Heart left ventricle (tissue), 16 donors: Measurements from ENCODE around the gene TROAP. TPM values are rescaled to one million over a fixed set of nuclear protein-coding genes. Genes with fewer than 3 reads are reported as not detected.
A peak's percentile ranks its signal among the peaks of the same experiment; 100 is the strongest.

Source experiments
- ATAC-seq, 4 donors: fragments of 200-7000 bp; cut with Tn5 transposase; one replicate each; pipeline ENCODE4 v1.9.1; 2020 to 2022; ENCODE audit warnings: moderate library complexity in 4 of 4, mild to moderate bottlenecking in 3 of 4, moderate number of reproducible peaks in 1 of 4
- DNase-seq, 5 donors: peaks; one replicate each; pipeline ENCODE4 v3.0.0-alpha.2; 2020
- H3K27ac ChIP-seq, 12 donors: fragments of 200-600 bp; sonication (generic) in 4 of 12; one replicate each; pipeline versions ENCODE4 v1.5.0 to v1.8.0; 2016 to 2022; ENCODE audit warnings: mild to moderate bottlenecking in 2 of 12
- H3K27me3 ChIP-seq, 9 donors: fragments of 200-600 bp; sonication (generic) in 2 of 9; one replicate each; pipeline versions ENCODE4 v1.5.1 to v1.8.0; 2016 to 2022; ENCODE audit warnings: mild to moderate bottlenecking in 3 of 9
- H3K36me3 ChIP-seq, 9 donors: fragments of 200-600 bp; sonication (generic) in 2 of 9; one replicate each; pipeline versions ENCODE4 v1.5.0 to v1.8.0; 2018 to 2022; ENCODE audit warnings: mild to moderate bottlenecking in 2 of 9
- H3K4me1 ChIP-seq, 12 donors: fragments of 200-600 bp; sonication (generic) in 4 of 12; one replicate each; pipeline versions ENCODE4 v1.5.0 to v1.8.0; 2016 to 2022; ENCODE audit warnings: mild to moderate bottlenecking in 3 of 12
- H3K4me3 ChIP-seq, 12 donors: fragments of 200-600 bp; sonication (generic) in 4 of 12; one replicate each; pipeline versions ENCODE4 v1.5.0 to v1.8.0; 2017 to 2022; ENCODE audit warnings: mild to moderate bottlenecking in 9 of 12, moderate library complexity in 4 of 12
- H3K9me3 ChIP-seq, 12 donors: fragments of 200-600 bp; sonication (generic) in 4 of 12; one replicate each; pipeline versions ENCODE4 v1.5.0 to v1.8.0; 2016 to 2022; ENCODE audit warnings: mild to moderate bottlenecking in 1 of 12
- POLR2A ChIP-seq, 2 donors: fragments of 450-650 bp; IDR thresholded peaks; one replicate each; pipeline ENCODE4 v1.6.1; 2017; ENCODE audit warnings: antibody characterized with exemption in 2 of 2, mild to moderate bottlenecking in 2 of 2, moderate library complexity in 2 of 2
- WGBS, 4 donors: extraction: QIAGEN DNeasy Blood & Tissue Kit in 2 of 4; methylation state at CpG; one replicate each; pipeline versions ENCODE4 v1.1.5 to v1.1.7; 2013 to 2018; 5-methylcytosine and 5-hydroxymethylcytosine counted together
- intact Hi-C, 10 donors: fragments of 100-400 bp; cut with DNase I; formaldehyde crosslinking; loops; one replicate each; pipeline versions ENCODE4 v1.11.1 to v1.14.2; 2022
- polyA plus RNA-seq, 2 donors: library from polyadenylated mRNA; stranded (reverse); fragments of 200-250 nt; gene quantifications; one replicate each; pipeline ENCODE4 v1.2.3, GENCODE V29; 2013
- total RNA-seq, 9 donors: library from RNA; depleted of rRNA in 2 of 9; stranded (reverse); fragments of >200 nt in 2 of 9; fragmentation: NEBNext Ultra II Directional in 3 of 9; extraction: Animal tissue kit (Norgen Biotek cat#: 25700) in 3 of 9; gene quantifications; one replicate each; pipeline versions ENCODE4 v1.1.0 to v1.2.4, GENCODE V29; 2016 to 2023
- TF ChIP-seq, protein P1 (sequence below), 12 donors: fragments of 200-600 bp; sonication (generic) in 4 of 12; IDR thresholded peaks; one replicate each; pipeline versions ENCODE4 v1.5.0 to v1.8.0; 2018 to 2022; ENCODE audit warnings: antibody characterized with exemption in 12 of 12, mild to moderate bottlenecking in 5 of 12
- donor health status: ischemic (EF 13 %, LVEDD 7.1; RV severe dilation, severe dysfunction).
- donor health status: healthy with polysubstance abuse.
- donor health status: DM: no; HTN: yes; CAD: no.
- donor health status: DM: no; HTN: no; CAD: no.
- donor health status: ischemic (EF 25% LVEDD 6.9; RV normal size, moderate dysfunction).
- donor health status: ischemic (EF 25% LVEDD 5.7; RV mildly dilated, moderate dysfunction).
- donor health status: healthy.
- donor health status: DM: yes; HTN: yes; CAD: no.
- donor health status: ischemic (EF 35%, LVEDD 5.7; RV mildly dilated, moderate dysfunction).
- donor health status: nonischemic (EF 11% LVEDD 7.7; RV severe dilation, severe dysfunction).
- donor health status: DM: yes; HTN: yes; CAD: no.
- donor health status: PGD.
- donor health status: ischemic (EF 29% LVEDD 5.4; RV normal size, mild dysfunction).
- donor health status: nonischemic (EF 23%, LVEDD 6.1; RV moderate dilation, normal function).

The TROAP gene
- total and polyA plus RNA-seq, 11 donors = 0.11 to 6.4 (median 0.75) TPM; not detected in 4

DNA sequence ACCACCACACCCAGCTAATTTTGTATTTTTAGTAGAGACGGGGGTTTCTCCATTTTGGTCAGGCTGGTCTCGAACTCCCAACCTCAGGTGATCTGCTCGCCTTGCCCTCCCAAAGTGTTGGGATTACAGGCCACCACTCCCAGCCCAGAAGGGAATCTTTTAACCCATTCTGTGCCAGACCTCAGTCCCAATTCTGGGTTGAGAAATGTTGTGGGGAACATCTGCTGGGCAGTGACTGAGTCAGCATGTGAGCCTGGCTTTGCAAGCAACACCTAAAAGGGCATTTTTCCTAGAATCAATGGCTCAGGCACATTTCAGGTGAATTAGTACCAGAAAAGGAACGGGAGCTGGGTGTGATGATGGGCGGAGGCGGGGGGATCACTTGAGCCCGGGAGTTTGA, 36.6 kb downstream of the TROAP start:
- H3K27ac ChIP-seq = no peak overlapping the region
- TF ChIP-seq, protein P1, sequence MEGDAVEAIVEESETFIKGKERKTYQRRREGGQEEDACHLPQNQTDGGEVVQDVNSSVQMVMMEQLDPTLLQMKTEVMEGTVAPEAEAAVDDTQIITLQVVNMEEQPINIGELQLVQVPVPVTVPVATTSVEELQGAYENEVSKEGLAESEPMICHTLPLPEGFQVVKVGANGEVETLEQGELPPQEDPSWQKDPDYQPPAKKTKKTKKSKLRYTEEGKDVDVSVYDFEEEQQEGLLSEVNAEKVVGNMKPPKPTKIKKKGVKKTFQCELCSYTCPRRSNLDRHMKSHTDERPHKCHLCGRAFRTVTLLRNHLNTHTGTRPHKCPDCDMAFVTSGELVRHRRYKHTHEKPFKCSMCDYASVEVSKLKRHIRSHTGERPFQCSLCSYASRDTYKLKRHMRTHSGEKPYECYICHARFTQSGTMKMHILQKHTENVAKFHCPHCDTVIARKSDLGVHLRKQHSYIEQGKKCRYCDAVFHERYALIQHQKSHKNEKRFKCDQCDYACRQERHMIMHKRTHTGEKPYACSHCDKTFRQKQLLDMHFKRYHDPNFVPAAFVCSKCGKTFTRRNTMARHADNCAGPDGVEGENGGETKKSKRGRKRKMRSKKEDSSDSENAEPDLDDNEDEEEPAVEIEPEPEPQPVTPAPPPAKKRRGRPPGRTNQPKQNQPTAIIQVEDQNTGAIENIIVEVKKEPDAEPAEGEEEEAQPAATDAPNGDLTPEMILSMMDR (IDR thresholded peaks at IDR 0.05) = no peak
- TF ChIP-seq POLR2A (IDR thresholded peaks at IDR 0.05) = no peak
- ATAC-seq (no peak), DNase-seq (no peak)
- intact Hi-C loops = loop anchor here (2.0 to 10.0 kb wide), 6 partner anchors 153 to 348 kb away; partner anchors contain the start of gene FMNL3 (in 1 of the 10)
- H3K4me1 ChIP-seq = peaks cover 0 to 11% (median 0%) of the 10 kb centered on the region in 12 donors
- 70 to 87% (median 81%) methylated on average over 7 of the region's 7 CpGs for WGBS, 4 donors
- H3K36me3 ChIP-seq = no peaks in the 10 kb centered on the region
- no peaks in the 10 kb centered on the region for H3K9me3 ChIP-seq
- no peak overlapping the region for H3K4me3 ChIP-seq
- H3K27me3 ChIP-seq = peaks cover 0 to 6% (median 0%) of the 10 kb centered on the region in 9 donors

DNA sequence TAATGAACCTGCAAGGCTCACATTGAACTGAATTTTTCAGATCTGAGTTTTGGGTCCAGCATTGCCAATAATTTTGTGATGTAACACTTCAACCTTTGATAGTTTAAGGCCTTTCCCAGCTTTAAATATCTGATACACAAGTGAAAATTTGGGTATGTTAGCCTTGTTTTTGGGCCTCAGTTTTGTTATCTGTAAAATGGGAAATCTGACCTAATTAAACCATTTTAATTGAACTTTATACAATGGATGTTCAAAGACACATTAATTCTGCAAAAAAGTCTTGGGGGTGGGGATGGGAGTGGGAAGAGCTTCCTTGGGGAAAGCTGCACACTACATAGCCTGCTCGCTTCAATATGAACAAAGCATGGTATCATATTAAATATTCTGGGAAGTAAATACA, 39.0 kb downstream of the TROAP start:
- H3K27ac ChIP-seq = no peak overlapping the region
- peaks cover 0 to 6% (median 0%) of the 10 kb centered on the region in 9 donors for H3K27me3 ChIP-seq
- H3K9me3 ChIP-seq = no peaks in the 10 kb centered on the region
- H3K4me3 ChIP-seq = no peak overlapping the region
- peaks cover 0 to 27% (median 6%) of the 10 kb centered on the region in 12 donors for H3K4me1 ChIP-seq
- no peak for ATAC-seq
- no peak for TF ChIP-seq POLR2A (IDR thresholded peaks at IDR 0.05)
- TF ChIP-seq, protein P1 (IDR thresholded peaks at IDR 0.05) = no peak
- no peaks in the 10 kb centered on the region for H3K36me3 ChIP-seq
- WGBS, 4 donors = 94 to 100% (median 99%) methylated on average over 1 of the region's 1 CpG
- intact Hi-C loops = loop anchor here in 1 of 10 donors (10.0 kb wide), 1 partner anchor 213 kb away; no protein-coding TSS in a partner anchor
- DNase-seq = no peak

DNA sequence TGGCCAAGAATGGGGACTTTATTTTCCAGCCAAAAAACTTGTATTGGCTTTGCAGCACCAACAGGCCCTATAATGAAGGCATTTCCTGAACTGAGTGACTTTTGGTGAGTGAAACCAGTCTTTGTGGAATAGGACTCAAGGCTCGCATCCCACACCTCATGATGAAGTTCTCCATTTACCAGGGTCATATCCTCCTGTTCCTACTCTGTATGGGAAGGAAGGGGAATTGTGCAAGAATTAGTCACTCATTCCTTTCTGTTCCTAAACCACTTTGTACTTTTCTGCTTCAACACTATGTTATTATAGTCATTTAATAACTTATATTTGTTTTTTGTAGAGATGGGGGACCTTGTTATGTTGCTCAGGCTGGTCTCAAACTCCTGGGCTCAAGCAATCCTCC, 41.9 kb downstream of the TROAP start:
- no peak for DNase-seq
- peak overlapping the region in 1 of 12 donors; percentile 49 for H3K27ac ChIP-seq

DNA sequence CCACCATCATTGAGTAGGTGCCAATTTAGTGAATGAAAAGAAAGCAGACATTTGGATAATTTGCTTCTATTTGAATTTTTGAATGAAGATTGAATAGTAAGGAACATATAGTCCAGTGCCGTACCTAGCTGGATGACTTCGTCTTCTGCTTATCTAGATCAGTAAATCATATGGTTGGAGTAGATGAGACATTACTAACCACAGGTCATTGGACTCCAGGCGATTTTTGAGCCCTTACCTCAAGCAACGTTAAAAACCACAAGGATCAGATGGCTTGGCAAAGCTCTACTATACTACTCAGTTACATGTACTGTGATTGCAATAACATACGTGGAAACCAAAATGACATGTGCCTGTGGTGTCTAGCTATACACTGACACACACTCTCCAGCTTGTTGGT, 42.5 kb downstream of the TROAP start:
- Histone ChIP-seq H3K36me3 (no peaks in the 10 kb centered on the region), H3K27me3 (no peaks in the 10 kb centered on the region), H3K9me3 (no peaks in the 10 kb centered on the region), H3K27ac (peak overlapping the region in 1 of 12 donors; percentile 96), H3K4me3 (peak overlapping the region in 3 of 12 donors; percentile 3 to 92 (median 82)), H3K4me1 (peaks cover 3 to 47% (median 25%) of the 10 kb centered on the region in 12 donors)
- DNase-seq (no peak), ATAC-seq (no peak)
- 80 to 88% (median 82%) methylated on average over 5 of the region's 5 CpGs for WGBS, 4 donors
- intact Hi-C loops = loop anchor here in 2 of 10 donors (2.0 to 10.0 kb wide), 3 partner anchors 145 to 217 kb away; no protein-coding TSS in a partner anchor
- TF ChIP-seq, protein P1 (IDR thresholded peaks at IDR 0.05) = no peak

More for the DNA sequence above, 41.9 kb downstream of the TROAP start:
- ATAC-seq = no peak
- peaks cover 0 to 4% (median 0%) of the 10 kb centered on the region in 9 donors for H3K27me3 ChIP-seq
- WGBS, 4 donors = 79 to 96% (median 89%) methylated on average over 1 of the region's 1 CpG
- H3K4me1 ChIP-seq = peaks cover 3 to 44% (median 24%) of the 10 kb centered on the region in 12 donors
- H3K9me3 ChIP-seq = no peaks in the 10 kb centered on the region
- H3K4me3 ChIP-seq = no peak overlapping the region
- intact Hi-C loops = loop anchor here in 2 of 10 donors (2.0 to 10.0 kb wide), 3 partner anchors 146 to 217 kb away; no protein-coding TSS in a partner anchor
- no peaks in the 10 kb centered on the region for H3K36me3 ChIP-seq
- TF ChIP-seq, protein P1 (IDR thresholded peaks at IDR 0.05) = no peak
